Karpas-422 (cell line): Measurements from ENCODE around the gene DOCK4. TPM values are rescaled to one million over a fixed set of nuclear protein-coding genes. Genes with fewer than 3 reads are reported as not detected.
"Not testable (repeated sequence)": the region's sequence is repeated elsewhere in the genome, so short reads cannot be mapped to it uniquely, and the experiment has no call there.

Experiments used
- DNase-seq: peaks from one replicate; pipeline ENCODE4 v3.0.0-alpha.2; 2015
- H2AFZ ChIP-seq: fragments of 200-600 bp; sonication (generic); 2 replicates; pipeline ENCODE4 v1.6.1; 2014; ENCODE audit warnings: antibody characterized with exemption, low read length, mixed read lengths
- H3K27ac ChIP-seq: fragments of 200-600 bp; sonication (generic); 2 replicates; pipeline ENCODE4 v1.5.1; 2014; ENCODE audit warnings: mild to moderate bottlenecking, low read length, moderate library complexity
- H3K27me3 ChIP-seq: fragments of 200-600 bp; sonication (generic); 2 replicates; pipeline ENCODE4 v1.6.1; 2014; ENCODE audit warnings: low read length, mixed read lengths
- H3K36me3 ChIP-seq: fragments of 200-600 bp; sonication (generic); 2 replicates; pipeline ENCODE4 v1.6.1; 2014; ENCODE audit warnings: low read length, mixed read lengths; ENCODE audit not compliant: insufficient read depth
- H3K4me1 ChIP-seq: fragments of 200-600 bp; sonication (generic); 2 replicates; pipeline ENCODE4 v1.6.1; 2014; ENCODE audit warnings: mild to moderate bottlenecking, low read length, mixed read lengths
- H3K4me2 ChIP-seq: fragments of 200-600 bp; sonication (generic); 2 replicates; pipeline ENCODE4 v1.6.1; 2014; ENCODE audit warnings: low read length, low read depth, mild to moderate bottlenecking; ENCODE audit not compliant: poor library complexity, severe bottlenecking
- H3K4me3 ChIP-seq: fragments of 200-600 bp; sonication (generic); 2 replicates; pipeline ENCODE4 v1.5.1; 2014; ENCODE audit warnings: mild to moderate bottlenecking, antibody characterized with exemption, low read length, mixed read lengths
- H3K79me2 ChIP-seq: fragments of 200-600 bp; sonication (generic); 2 replicates; pipeline ENCODE4 v1.6.1; 2014; ENCODE audit warnings: mild to moderate bottlenecking, low read length, mixed read lengths
- H3K9ac ChIP-seq: fragments of 200-600 bp; sonication (generic); 2 replicates; pipeline ENCODE4 v1.6.0; 2014; ENCODE audit warnings: low read length
- H3K9me2 ChIP-seq: fragments of 200-600 bp; sonication (generic), shearing (Covaris generic); replicated peaks from 2 replicates; pipeline ENCODE4 v1.6.0; 2014; ENCODE audit warnings: mild to moderate bottlenecking, low read length, moderate library complexity; ENCODE audit not compliant: insufficient read depth
- H3K9me3 ChIP-seq: fragments of 300-700, 200-600 bp; sonication (generic); 2 replicates; pipeline ENCODE4 v1.6.1; 2014; ENCODE audit warnings: low read length, mixed read lengths
- H4K20me1 ChIP-seq: fragments of 200-600 bp; sonication (generic); 2 replicates; pipeline ENCODE4 v1.6.1; 2014; ENCODE audit warnings: mild to moderate bottlenecking, antibody characterized with exemption, low read length, low read depth; ENCODE audit not compliant: insufficient read depth
- total RNA-seq: library from RNA; depleted of rRNA; stranded (reverse); fragments of >200 nt; shearing (Covaris generic); gene quantifications from 2 replicates; pipeline ENCODE4 v1.2.3, GENCODE V29; 2014; ENCODE audit warnings: low replicate concordance

The DOCK4 gene
- total RNA-seq, 1 experiment from 2014 or later, result 0.07 TPM

DNA sequence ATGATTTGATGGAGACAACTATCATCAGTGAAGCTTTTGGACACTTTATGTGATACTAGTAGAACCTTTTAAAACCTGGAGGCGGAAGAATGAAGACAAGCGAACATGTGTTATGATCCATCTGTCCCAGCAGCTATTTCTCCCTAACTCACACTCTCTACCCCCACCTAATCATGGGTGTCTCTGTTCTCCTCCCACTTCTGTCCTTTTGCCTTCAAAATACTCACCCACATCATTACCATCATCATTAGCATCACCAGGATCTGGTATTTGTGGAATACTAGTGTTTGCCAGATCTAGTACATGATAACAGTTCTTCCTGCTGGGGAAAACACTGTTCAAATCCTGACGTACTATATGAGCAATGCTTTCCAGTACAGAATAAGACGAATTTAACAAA lies 287.7 kb downstream of the DOCK4 start:
- H3K27me3 ChIP-seq, result no peaks in the 10 kb centered on the region
- H3K27ac ChIP-seq, result no peak overlapping the region
- H3K79me2 ChIP-seq, result no peaks in the 10 kb centered on the region
- no peaks in the 10 kb centered on the region for H3K9me2 ChIP-seq
- no peaks in the 10 kb centered on the region for H3K9me3 ChIP-seq
- no peak overlapping the region for H2AFZ ChIP-seq
- DNase-seq, result no peak
- H3K9ac ChIP-seq, result no peak overlapping the region
- H4K20me1 ChIP-seq, result no peaks in the 10 kb centered on the region
- no peaks in the 10 kb centered on the region for H3K4me1 ChIP-seq
- no peak overlapping the region for H3K4me2 ChIP-seq
- no peak overlapping the region for H3K4me3 ChIP-seq
- no peaks in the 10 kb centered on the region for H3K36me3 ChIP-seq

DNA sequence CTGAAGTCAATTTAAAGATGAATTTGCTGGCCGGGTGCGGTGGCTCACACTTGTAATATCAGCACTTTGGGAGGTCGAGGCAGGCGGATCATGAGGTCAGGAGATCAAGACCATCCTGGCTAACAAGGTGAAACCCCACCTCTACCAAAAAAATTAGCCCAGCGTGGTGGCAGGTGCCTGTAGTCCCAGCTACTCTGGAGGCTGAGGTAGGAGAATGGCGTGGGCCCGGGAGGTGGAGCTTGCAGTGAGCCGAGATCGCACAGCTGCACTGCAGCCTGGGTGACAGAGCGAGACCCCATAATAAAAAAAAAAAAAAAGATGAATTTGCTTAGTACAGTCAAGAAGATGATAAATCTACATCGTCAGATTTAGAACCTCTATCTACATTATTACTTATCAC lies 288.8 kb downstream of the DOCK4 start:
- not testable (repeated sequence) for H3K4me1 ChIP-seq, H3K9me3 ChIP-seq, H3K27ac ChIP-seq, H3K4me3 ChIP-seq, H3K9ac ChIP-seq, H3K9me2 ChIP-seq, H4K20me1 ChIP-seq, H3K4me2 ChIP-seq, H3K27me3 ChIP-seq, DNase-seq, H3K79me2 ChIP-seq, H2AFZ ChIP-seq, H3K36me3 ChIP-seq

DNA sequence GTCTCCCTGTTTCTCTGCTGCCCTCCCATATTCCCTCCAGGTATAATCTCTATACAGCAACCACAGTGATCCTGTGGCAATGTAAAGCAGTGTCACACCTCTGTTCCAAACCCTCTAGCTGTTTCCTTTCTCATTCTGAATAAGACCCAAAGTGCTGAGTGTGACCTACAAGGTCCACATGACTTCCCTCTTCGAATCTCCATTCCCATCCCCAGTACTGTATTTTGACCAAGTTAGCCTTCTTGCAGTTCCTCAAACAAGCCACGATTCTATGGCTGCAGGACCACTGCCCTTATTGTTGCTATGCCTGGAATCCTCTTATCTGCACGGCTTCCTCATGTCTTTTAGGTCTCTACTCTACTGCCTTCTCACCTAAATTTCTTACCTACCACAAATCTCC lies 291.9 kb downstream of the DOCK4 start:
- Histone ChIP-seq H3K4me2 (no peak overlapping the region), H4K20me1 (no peaks in the 10 kb centered on the region), H3K9ac (no peak overlapping the region), H3K27ac (no peak overlapping the region), H3K27me3 (no peaks in the 10 kb centered on the region), H3K4me3 (no peak overlapping the region), H2AFZ (no peak overlapping the region), H3K79me2 (no peaks in the 10 kb centered on the region), H3K9me2 (no peaks in the 10 kb centered on the region), H3K36me3 (no peaks in the 10 kb centered on the region), H3K9me3 (no peaks in the 10 kb centered on the region), H3K4me1 (no peaks in the 10 kb centered on the region)
- DNase-seq, result no peak

- no peak for DNase-seq
- Histone ChIP-seq H3K9me3 (no peaks in the 10 kb centered on the region), H3K9ac (no peak overlapping the region)
These were observed 294.8 kb downstream of the DOCK4 start for GRCh38 chr7:111911166-111911961.

DNA sequence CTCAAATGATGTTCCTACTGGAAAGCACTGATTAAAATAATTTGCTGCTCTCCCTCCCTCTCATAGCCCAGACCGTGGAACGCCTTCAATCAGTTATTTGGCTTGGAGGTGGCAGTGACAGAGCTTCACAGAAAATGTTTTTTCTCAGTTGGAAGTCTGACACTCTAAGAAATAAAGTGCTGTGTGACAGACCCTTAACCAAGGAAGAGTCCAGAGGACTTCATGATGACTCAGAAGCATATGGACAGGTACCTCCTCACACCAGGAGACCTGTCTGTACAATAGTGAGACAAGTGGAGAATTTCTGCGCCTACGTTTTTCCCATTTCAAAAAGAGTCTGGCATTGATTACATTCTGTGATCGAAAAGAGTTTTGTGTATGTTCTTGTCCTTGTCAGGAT lies 295.5 kb downstream of the DOCK4 start:
- Histone ChIP-seq H3K27me3 (no peaks in the 10 kb centered on the region), H3K9me2 (no peaks in the 10 kb centered on the region), H3K4me1 (no peaks in the 10 kb centered on the region), H4K20me1 (no peaks in the 10 kb centered on the region), H3K9me3 (no peaks in the 10 kb centered on the region), H2AFZ (no peak overlapping the region), H3K36me3 (no peaks in the 10 kb centered on the region), H3K9ac (no peak overlapping the region), H3K27ac (no peak overlapping the region), H3K4me2 (no peak overlapping the region), H3K4me3 (no peak overlapping the region), H3K79me2 (no peaks in the 10 kb centered on the region)
- DNase-seq, result no peak

More at GRCh38 chr7:111911166-111911961, 294.8 kb downstream of the DOCK4 start:
- H3K4me2 ChIP-seq, result no peak overlapping the region
- H3K36me3 ChIP-seq, result no peaks in the 10 kb centered on the region
- H3K27me3 ChIP-seq, result no peaks in the 10 kb centered on the region
- H3K4me3 ChIP-seq, result no peak overlapping the region
- no peak overlapping the region for H3K27ac ChIP-seq
- no peaks in the 10 kb centered on the region for H3K4me1 ChIP-seq
- no peaks in the 10 kb centered on the region for H3K79me2 ChIP-seq
- no peaks in the 10 kb centered on the region for H4K20me1 ChIP-seq
- no peak overlapping the region for H2AFZ ChIP-seq
- H3K9me2 ChIP-seq, result no peaks in the 10 kb centered on the region

- DNase-seq, result not testable (repeated sequence)
These were observed 297.5 kb downstream of the DOCK4 start for GRCh38 chr7:111908673-111909072.

DNA sequence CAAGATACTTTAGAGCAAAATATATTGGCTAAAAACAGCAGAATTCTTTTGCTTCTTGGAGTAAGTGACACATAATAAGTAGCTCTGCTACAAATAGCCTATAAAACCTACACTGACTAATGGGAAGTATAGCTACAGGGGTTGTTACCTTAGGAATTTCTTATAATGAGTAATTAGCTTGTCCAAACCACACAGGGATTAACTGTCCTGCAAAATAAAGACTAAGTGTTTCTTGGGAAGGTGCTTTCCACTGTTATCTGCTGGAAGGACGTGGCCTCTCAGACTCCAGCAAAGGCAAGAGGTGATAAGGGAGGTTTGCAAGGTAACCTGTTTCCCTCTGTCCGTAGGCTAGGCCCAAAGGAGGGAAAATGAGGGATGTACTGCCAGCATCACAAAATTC lies 302.4 kb downstream of the DOCK4 start:
- no peaks in the 10 kb centered on the region for H3K4me1 ChIP-seq
- H3K36me3 ChIP-seq, result no peaks in the 10 kb centered on the region
- H3K27ac ChIP-seq, result no peak overlapping the region
- no peak overlapping the region for H2AFZ ChIP-seq
- no peak overlapping the region for H3K4me3 ChIP-seq
- H3K4me2 ChIP-seq, result no peak overlapping the region
- DNase-seq, result no peak
- no peaks in the 10 kb centered on the region for H3K27me3 ChIP-seq
- H4K20me1 ChIP-seq, result no peaks in the 10 kb centered on the region
- no peak overlapping the region for H3K9ac ChIP-seq
- H3K9me3 ChIP-seq, result no peaks in the 10 kb centered on the region
- H3K9me2 ChIP-seq, result no peaks in the 10 kb centered on the region
- no peaks in the 10 kb centered on the region for H3K79me2 ChIP-seq

More at GRCh38 chr7:111908673-111909072, 297.5 kb downstream of the DOCK4 start:
- H3K36me3 ChIP-seq, H3K9me3 ChIP-seq, H4K20me1 ChIP-seq, H3K4me2 ChIP-seq, H3K4me3 ChIP-seq, H3K9me2 ChIP-seq, H3K27me3 ChIP-seq, H2AFZ ChIP-seq, H3K27ac ChIP-seq, H3K4me1 ChIP-seq, H3K9ac ChIP-seq, H3K79me2 ChIP-seq: not testable (repeated sequence)

DNA sequence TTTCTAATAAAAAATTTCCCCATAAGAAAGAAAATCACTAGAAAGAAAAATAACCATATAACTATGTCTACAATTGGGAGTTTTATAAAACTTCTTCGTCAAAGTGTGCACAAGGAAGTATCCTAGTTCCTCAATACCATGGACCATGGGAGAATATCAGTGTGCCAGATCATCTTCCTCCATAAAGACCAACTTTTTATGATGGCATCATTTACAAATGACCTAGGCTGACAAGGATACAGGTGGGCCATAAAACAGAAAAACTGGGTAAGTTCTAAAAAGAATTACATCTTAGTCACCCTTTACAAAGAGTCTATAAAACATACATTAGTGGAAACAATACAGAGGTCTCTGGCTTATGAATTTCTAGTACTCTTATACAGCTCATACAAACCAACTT lies 303.2 kb downstream of the DOCK4 start:
- H3K4me1 ChIP-seq, result no peaks in the 10 kb centered on the region
- H3K9ac ChIP-seq, result no peak overlapping the region
- H3K9me2 ChIP-seq, result no peaks in the 10 kb centered on the region
- H3K27ac ChIP-seq, result no peak overlapping the region
- H3K36me3 ChIP-seq, result no peaks in the 10 kb centered on the region
- no peak overlapping the region for H3K4me2 ChIP-seq
- no peak overlapping the region for H3K4me3 ChIP-seq
- DNase-seq, result no peak
- no peak overlapping the region for H2AFZ ChIP-seq
- H3K9me3 ChIP-seq, result no peaks in the 10 kb centered on the region
- no peaks in the 10 kb centered on the region for H3K79me2 ChIP-seq
- no peaks in the 10 kb centered on the region for H4K20me1 ChIP-seq
- no peaks in the 10 kb centered on the region for H3K27me3 ChIP-seq
